HG03520 (cell line): ENCODE data around the gene PDE1C.

Source experiments
- ATAC-seq: cut with Tn5 transposase; IDR thresholded peaks from one replicate; pipeline ENCODE4 v1.9.1; 2021; ENCODE audit warnings: mild to moderate bottlenecking, moderate library complexity; ENCODE audit not compliant: unreplicated experiment

The PDE1C gene

DNA sequence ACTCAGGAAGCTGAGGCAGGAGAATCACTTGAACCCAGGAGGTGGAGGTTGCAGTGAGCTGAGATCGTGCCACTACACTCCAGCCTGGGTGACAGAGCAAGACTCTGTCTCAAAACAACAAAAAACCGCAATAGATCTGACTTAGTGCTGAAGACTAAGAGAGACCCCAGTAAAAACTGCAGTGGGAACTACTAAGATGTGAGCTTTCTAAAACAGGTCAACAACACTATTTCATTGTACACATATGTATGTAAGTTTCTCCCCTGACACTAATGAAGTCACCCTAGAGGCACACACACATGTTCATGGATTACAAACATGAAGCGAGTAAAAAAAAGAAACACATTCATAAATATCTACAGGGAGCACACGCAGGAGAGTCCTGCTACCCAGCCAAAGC is 68.3 kb downstream of the PDE1C start:
- ATAC-seq, result no peak

DNA sequence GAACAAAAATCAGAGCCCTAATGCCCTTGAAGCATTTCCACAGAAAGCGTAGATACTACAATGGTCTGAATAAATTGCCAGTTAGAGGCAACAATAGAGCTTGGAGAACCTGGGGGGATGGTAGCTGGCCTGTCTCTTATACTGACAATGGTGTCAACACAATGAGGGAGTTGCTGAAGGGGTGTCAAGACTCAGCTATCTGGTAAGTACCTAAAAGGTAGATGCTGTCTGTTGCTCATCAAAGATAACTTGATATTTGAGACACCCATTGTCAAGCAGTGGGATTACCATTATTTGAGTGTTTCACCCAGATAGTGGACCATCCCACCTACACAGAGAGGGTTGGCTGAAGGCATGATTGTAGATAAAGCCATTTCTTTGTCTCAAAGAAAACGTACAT is 72.8 kb downstream of the PDE1C start:
- no peak for ATAC-seq

DNA sequence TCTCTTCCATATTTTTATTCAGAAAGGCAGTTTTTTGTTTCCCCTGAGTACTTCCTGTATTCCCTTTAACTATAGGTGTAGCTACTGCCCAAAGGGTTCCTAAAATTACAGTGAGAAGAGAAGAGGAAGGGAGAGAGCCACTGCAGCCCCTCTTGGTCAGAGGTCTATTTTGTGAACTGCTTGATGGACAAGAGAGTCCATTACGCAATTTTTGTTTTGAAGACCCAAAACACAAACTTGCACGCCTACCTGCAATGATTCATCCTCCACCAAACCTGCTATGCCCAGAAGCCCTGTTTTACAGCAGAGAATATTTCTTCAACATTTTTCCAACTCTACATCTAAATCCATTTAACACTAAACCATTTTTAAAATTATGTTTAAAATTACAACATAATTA is 75.1 kb downstream of the PDE1C start:
- no peak for ATAC-seq

DNA sequence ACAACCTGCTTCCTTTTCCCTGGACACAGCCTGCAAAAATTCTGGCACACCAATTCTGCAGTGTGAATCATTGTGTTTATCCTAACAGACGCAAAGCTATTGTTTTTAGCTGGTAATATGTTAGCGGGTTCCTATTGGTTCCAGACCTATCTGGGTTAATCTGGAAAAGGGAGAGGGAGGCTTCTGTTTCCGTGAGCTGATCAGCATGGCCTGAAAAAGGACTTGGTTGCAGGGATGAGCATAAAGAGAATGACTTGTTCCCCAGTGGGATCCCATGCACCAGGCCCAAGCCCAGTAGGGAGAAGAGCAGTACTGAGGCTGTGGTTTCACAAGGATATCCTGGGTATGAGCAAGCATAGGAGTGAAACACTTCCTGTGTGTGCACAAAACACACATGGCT is 78.4 kb downstream of the PDE1C start:
- ATAC-seq, result no peak

DNA sequence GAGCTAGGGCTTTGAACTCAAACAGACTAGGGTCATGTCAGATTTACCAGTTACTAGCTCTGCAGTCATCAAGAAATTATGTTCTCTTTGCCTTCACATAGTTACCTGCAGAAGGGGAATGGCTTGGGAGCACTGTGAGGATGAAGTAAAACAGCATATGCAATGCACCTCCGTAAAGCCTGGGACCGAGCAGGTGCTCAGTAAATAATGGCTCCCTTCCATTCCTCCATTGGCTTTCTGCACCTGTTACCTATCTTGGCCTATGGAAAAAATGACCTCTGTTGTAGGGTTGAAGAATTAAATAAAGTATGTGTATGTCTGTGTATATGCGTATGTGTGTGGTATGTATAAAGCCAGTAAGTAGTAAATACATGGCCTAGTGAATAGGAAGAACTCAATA is 78.8 kb downstream of the PDE1C start:
- ATAC-seq, result no peak

DNA sequence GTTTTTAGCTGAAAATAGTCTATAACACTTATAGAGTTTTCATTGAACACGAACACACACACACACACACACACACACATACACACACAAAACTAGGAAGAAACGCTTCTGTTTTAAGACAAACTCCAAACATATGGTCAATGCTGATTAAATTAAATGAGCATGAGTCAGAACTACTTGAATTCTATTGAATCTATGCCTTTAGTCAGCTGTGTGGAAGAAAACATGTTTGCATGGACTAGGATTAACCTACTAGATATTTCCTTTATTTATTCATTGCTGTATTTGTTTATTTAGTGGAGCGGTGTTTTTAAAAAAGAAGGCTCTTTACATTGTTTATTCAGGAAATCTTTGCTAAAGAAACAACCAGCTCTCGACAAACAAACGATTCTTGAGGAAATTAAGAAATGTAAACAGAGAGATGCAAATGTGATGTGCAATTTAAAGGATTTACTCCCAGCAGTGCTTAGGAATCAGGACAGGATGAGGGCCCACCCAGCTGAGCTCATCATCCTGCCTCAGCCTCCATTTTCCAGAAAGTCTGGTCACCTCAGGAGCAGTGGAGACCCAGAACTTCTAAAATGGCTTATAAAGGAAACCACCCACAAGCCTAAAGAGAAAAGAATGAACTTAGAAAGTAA is 83.2 kb downstream of the PDE1C start:
- no peak for ATAC-seq

DNA sequence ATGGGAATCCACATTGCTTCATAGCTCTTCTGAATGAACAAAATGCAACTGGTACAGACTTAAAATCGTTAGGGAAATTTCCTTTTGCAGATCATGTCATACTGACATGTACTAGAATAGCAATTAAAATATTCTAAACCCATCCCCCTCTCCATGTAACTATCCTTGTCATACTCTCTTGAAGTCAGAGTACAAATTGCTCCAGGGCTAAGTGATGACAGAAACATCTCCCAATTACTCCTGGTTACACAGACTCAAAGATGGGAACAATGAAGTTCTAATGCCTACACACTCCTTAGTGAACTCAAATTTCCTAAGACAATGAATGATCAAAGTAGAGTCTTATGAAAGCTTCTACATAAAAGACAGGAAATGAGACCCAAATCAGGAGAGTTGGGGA is 87.2 kb downstream of the PDE1C start:
- no peak for ATAC-seq

DNA sequence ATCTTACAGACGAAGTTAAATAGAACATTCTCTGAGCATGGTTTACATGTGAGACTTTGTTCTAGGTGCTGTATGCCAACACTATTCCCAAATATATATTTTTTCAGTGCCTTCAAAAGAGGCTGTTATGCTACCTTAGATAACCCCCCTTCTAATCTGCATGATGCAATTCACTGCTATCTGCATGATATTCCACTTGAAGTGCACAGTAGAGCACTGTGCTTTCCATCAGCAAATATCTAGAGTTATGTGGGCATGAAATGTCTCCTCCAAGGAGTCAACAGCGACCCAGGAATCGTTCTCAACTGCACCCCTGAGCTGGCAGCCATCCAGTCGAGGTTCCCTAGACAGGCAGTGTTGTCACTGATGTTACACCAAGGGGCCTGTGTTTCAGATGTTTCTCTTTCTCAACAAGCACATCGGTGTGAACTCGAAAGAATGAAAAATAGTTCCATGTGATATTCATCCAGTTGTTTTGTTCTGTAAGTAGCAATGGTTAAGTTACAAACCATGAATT is 88.3 kb downstream of the PDE1C start:
- ATAC-seq, result no peak

DNA sequence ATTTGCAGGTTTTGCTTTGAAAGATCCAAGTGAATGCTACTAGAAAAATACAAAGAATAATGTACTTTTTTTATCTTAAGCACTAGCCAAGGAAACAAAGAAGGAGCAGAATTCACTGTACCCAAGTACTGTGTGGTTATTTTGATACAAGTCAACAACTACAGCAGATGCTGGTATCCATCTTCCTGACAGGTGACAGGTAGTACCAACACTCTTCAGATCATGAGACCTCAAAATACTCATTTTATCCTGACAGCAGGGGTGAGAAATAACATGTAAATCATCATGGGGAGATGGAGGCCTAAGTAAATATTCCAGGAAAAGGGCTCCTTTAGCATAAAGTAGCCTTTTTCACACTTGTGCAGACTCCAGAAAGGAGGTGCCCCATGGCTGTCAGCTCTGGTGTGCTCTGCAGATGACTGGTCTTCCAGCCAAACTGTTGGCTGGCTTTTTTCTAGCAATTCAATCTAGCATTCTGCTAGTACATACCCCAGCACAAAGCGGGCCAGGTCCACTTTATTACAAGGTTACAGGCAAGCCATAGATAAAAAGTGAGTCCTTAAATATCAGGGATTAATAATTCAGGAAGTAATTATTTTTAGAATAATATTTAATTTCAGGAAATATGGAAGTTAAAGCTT is 90.4 kb downstream of the PDE1C start:
- ATAC-seq, result no peak

DNA sequence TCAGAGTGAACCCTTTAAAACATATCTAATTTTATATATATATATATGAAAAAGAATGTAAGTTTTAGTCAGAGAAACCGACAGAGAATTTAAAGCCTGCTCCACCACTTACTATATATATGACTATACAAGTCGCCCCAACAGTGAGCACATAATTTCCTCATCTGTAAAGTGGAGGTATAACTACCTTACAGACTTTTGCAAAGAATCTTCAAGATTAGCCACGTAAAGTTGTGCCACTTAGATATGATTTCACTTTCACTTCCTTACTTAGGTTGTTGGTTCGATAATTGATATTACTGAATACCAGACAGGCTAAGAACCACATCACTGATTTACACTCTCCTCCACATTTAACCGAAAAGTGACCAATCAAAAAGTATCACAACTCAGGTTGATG is 94.7 kb downstream of the PDE1C start:
- ATAC-seq, result no peak

DNA sequence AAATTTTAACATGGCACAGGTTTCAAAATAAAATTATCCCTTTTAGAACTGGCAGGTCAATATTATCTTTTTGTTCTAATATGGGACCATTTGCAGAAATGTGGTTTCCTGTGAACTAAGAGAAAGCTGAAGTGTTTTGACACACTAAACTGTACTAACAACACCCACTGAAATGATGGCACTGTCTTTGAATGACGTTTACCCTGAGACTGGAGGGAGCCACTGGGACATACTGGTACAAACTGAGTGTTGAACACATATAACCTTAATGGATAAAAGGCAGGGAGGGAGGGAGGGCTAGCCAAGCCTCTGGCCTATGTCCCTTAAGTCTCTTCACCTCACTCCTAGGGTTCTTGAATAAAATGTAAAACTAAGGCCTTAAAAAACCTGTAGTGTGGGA is 95.9 kb downstream of the PDE1C start:
- no peak for ATAC-seq

DNA sequence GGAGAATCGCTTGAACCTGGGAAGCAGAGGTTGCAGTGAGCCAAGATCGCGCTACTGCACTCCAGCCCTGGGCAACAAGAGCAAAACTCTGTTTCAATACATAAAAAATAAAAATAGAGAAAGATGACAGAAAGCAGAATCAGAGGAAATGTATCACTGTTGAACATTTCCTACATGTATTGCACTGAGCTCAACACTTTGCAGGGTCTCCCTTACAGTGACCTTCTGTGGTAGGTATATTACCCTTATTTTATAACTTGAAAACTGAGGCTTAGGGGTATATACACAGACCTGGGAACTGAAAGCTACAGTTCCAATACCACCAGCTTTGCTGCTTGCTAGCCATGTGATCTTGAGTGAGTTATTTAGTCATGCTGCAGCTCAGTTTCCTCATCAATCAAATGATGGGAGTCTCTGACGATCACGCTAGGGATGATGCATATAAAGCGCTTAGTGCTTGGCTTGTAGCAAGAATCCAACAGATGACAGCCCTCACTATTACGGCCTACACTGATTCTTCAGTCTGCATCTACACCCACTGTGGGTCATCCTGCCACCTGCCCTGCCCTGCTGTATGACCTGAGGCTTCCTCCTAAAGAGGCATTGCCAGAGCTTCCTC is 99.0 kb downstream of the PDE1C start:
- no peak for ATAC-seq

DNA sequence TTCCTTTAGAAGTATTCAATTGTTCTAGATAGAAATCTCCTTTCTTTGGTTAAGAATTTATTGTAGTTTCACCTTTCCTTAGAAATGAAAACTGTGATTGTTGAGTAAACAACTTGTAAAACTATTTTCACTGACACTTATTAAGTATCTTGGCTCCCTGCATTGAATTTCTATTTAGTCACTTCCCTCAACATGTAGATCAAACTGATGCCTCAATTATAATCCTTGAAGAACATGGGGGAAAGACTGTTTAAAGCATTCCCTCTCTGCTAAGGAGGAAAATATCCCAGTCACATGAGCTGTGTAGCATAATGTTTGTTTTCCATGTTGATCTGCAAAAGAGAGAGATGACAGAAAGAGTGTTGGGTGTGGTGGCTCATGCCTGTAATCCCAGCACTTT is 99.7 kb downstream of the PDE1C start:
- ATAC-seq, result no peak

DNA sequence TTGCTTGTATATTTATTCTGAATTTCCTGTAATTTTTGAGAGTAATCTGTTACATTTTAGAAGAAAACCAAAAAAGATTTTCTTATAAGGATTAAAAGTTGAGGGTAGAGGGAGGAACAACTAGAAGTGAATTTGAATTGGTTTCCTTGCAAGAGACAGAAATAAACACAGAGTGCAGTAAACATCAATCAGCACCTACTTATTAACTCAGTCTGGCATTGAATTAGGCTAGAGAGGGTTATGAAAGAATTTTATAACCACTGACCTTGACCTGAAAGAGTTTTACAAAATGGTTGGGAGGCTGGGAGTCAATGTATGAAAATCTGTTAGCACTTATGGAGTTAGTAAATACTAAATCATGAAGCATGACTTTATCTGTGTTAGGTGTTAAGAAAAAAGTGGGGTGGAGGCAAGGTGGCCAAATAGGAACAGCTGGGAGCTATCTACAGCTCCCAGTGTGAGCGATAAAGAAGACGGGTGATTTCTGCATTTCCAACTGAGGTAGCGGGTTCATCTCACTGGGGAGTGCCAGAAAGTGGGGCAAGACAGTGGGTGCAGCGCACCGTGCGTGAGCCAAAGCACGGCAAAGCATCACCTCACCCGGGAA is 106.5 kb downstream of the PDE1C start:
- ATAC-seq, result no peak

DNA sequence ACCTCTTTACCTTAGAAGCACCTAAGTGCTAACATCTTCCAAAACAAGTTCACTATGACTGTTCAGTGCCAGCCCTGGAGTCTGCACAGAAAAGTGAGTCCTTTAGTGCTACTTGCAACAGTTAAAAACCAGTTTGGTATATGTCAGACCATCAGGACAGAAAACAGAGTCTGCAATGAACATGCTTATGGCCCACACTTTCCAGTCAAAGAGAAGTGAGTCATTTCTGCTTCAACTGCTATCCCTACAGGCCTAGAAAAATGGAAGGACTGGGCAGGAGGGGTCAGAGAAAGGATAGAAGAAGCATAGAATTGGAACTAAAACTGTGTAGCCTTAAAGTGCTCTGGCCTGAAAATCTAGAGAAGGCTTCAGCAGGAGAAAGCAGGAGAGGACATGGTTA is 108.0 kb downstream of the PDE1C start:
- ATAC-seq, result no peak

DNA sequence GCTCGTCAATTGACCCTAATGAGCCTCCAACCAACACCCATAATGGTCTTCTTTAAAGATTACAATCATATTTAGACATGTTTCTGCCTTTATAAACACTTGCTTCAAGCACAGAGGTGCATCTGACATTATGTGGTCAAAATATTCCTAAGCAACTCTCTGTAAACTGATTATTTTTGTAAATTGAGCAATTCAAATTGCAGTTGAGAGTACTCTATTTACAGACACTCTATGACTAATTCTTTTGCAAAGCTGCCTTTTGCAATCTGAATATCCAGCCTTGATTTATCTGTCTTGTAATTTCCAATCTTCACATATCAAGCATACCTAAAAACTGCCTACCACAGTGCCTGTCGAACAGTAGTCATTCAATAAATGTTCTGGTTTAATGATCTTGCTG is 112.0 kb downstream of the PDE1C start:
- ATAC-seq, result no peak

DNA sequence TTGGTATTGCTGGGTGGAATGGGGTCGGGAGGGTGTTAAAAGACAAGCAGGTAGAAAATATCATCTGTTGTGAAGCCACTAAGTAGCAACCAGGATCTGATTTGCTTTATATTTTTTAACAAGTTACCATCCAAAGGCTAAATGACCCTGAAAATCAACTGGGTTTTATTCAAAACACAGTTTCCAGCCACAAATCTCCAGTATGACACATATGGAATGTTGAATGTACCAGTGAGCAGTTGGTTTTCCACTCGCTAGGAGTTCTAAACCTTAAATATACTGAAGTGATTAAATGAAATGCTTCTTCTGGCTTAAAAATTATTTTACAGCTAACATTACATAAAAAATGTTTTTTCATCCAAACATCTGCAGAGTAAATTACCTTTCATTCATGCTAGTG is 112.5 kb downstream of the PDE1C start:
- ATAC-seq, result no peak

DNA sequence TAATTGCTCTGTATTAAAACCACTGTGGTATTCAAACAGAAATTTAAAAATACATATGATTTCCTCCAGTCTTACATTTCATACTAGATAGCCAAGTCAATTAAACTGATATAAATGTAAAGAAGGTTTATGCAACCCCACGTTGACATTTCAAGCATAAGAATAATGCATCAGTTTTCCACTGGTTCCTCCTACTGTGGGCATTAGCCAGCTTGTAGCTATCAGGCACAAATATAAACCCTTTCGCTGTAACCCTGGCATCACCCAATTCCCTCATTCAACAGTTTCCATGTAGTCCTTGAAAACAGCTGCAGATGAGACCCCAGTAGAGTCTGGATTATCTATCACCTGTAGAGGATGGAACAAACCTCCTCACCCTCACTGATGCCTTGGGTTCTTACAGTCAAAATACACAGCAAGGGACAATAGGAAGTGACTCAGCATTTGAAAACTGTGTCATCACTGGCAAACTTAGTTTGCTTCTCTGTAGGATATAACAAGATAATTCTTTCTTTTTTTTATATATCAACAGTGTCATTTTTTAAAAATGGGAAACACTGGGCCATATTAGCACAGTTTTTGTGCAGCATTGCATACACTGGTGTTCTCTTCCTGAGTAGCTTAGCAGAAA is 113.0 kb downstream of the PDE1C start:
- no peak for ATAC-seq

DNA sequence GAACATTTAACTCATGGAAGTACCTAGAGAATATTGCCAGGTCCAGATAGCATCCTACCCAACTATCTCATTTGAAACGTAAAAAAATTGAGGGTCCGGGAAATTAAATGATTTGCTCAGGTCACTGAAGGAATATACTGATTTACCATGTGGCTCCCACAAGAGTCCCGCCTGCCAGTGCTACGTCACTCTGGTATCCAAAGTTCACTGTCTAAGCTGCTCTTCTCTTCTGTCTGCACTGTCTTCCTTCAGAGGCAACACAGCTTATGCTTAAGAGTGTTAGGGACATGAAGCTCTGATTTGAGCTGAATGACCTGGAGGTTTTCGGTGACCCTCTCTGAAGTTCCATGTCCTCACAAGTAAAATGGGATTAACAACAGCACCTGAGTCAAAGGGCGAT is 114.6 kb downstream of the PDE1C start:
- no peak for ATAC-seq

DNA sequence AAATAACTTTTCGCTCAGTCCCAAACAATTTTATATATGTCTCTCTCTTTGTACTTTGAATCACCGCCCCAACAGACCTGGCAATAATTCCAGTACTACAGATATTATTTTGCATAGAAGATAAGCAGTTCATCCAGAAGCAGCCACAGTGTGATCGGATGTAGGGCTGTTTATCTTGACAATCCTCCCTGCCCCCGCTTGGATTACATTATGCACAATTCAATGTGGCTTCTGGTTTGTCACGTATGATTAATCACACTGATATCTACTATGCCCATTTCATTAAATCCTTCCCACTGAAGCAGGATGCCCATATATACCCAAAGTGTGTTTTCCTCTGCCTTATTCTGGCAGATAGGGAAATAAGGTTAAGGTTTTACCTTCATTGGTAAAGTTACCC is 115.2 kb downstream of the PDE1C start:
- no peak for ATAC-seq

DNA sequence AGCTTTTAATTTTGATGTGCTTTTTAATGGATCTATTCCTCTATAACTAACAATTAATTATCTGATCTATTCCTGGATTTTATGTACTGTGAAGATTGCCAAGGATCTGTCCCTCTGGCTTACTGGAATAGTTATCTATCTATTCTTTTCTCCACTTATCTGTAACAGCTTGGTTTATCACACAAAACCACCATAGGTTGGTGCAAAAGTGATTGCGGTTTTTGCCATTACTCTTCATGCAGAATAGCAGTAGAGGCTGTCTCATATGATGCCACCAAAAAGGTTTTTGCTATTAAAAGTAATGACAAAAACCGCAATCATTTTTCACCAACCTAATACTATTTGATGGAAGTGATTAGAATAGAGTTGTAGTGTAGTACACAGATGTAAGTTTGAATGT is 115.7 kb downstream of the PDE1C start:
- no peak for ATAC-seq

DNA sequence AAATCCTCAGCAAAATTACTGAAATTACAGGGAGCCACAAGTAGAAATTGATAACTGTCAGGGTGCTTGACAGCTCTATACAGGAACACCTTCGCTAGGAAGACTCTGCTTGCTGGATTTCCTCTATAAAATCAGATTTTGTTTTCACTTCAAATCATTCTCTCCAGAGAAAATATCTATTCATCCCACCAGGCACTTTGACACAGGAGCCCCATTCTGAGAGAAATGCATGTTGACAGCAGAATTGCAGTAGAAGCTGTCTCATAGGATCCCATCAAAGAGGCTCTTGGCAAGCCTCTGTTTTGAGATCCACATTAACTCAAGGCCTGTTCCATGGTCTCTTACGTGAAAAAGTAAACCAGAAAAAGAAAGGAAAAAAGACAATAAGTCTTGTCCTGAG is 116.8 kb downstream of the PDE1C start:
- no peak for ATAC-seq
